Measurements from ENCODE around the gene EFHD1. TPM values are rescaled to one million over a fixed set of nuclear protein-coding genes. Genes with fewer than 3 reads are reported as not detected.
"Not testable (repeated sequence)": the region's sequence is repeated elsewhere in the genome, so short reads cannot be mapped to it uniquely, and the experiment has no call there.

EFHD1 gene
- polyA plus RNA-seq, 3 donors = 55.8 to 90.4 (median 85.6) TPM

GRCh38 chr2:232689152-232689910 is 55.9 kb downstream of the EFHD1 start:
- no peak for DNase-seq (ENCODE audit: low read depth in 3 of 3, low spot score in 2 of 3)

GRCh38 chr2:232691117-232691516 is 57.7 kb downstream of the EFHD1 start:
- not testable (repeated sequence) for DNase-seq (ENCODE audit: low read depth in 3 of 3, low spot score in 2 of 3)

- DNase-seq (ENCODE audit: low read depth in 3 of 3, low spot score in 2 of 3) = no peak
Measured at GRCh38 chr2:232693344-232693743, 59.9 kb downstream of the EFHD1 start.

- DNase-seq (ENCODE audit: low read depth in 3 of 3, low spot score in 2 of 3) = no peak
Measured at GRCh38 chr2:232696609-232697058, 63.2 kb downstream of the EFHD1 start.

GRCh38 chr2:232697059-232697806 is 63.8 kb downstream of the EFHD1 start, which contains the start of gene GIGYF2:
Gene GIGYF2, plus strand, starts transcription at chr2:232697331. Its CDS starts 37,867 bp downstream, at chr2:232735198.
- DNase-seq (ENCODE audit: low read depth in 3 of 3, low spot score in 2 of 3) = peak; percentile 86 to 91 (median 91)

GRCh38 chr2:232697807-232698110 is 64.4 kb downstream of the EFHD1 start:
- DNase-seq (ENCODE audit: low read depth in 3 of 3, low spot score in 2 of 3) = peak in 2 of 3 donors; percentile 14 to 17

GRCh38 chr2:232698556-232699091 is 65.2 kb downstream of the EFHD1 start:
- no peak for DNase-seq (ENCODE audit: low read depth in 3 of 3, low spot score in 2 of 3)

- no peak for DNase-seq (ENCODE audit: low read depth in 3 of 3, low spot score in 2 of 3)
Measured at GRCh38 chr2:232699110-232699509, 65.7 kb downstream of the EFHD1 start.

GRCh38 chr2:232700154-232700553 is 66.8 kb downstream of the EFHD1 start:
- DNase-seq (ENCODE audit: low read depth in 3 of 3, low spot score in 2 of 3) = no peak

- DNase-seq (ENCODE audit: low read depth in 3 of 3, low spot score in 2 of 3) = no peak
Measured at GRCh38 chr2:232707076-232707475, 73.7 kb downstream of the EFHD1 start.

GRCh38 chr2:232713505-232713904 is 80.1 kb downstream of the EFHD1 start:
- DNase-seq (ENCODE audit: low read depth in 3 of 3, low spot score in 2 of 3) = no peak

- DNase-seq (ENCODE audit: low read depth in 3 of 3, low spot score in 2 of 3) = no peak
Measured at GRCh38 chr2:232714969-232715368, 81.6 kb downstream of the EFHD1 start.

- DNase-seq (ENCODE audit: low read depth in 3 of 3, low spot score in 2 of 3) = not testable (repeated sequence)
Measured at GRCh38 chr2:232720056-232720455, 86.7 kb downstream of the EFHD1 start.

GRCh38 chr2:232721261-232721660 is 87.9 kb downstream of the EFHD1 start:
- DNase-seq (ENCODE audit: low read depth in 3 of 3, low spot score in 2 of 3) = no peak

GRCh38 chr2:232721882-232722281 is 88.5 kb downstream of the EFHD1 start:
- DNase-seq (ENCODE audit: low read depth in 3 of 3, low spot score in 2 of 3) = no peak

- no peak for DNase-seq (ENCODE audit: low read depth in 3 of 3, low spot score in 2 of 3)
Measured at GRCh38 chr2:232723027-232723426, 89.6 kb downstream of the EFHD1 start.

GRCh38 chr2:232728785-232729184 is 95.4 kb downstream of the EFHD1 start:
- DNase-seq (ENCODE audit: low read depth in 3 of 3, low spot score in 2 of 3) = no peak

GRCh38 chr2:232731470-232731869 is 98.1 kb downstream of the EFHD1 start:
- no peak for DNase-seq (ENCODE audit: low read depth in 3 of 3, low spot score in 2 of 3)

Data from right renal cortex interstitium (tissue), 3 donors.